Choroid plexus epithelial cell (primary cell): ENCODE measurements around the gene PTPRQ.

Source experiments
- DNase-seq: peaks from one replicate; pipeline ENCODE4 v3.0.0-alpha.2; 2010; ENCODE audit warnings: low read depth
- H3K4me3 ChIP-seq: 2 replicates; pipeline ENCODE4 v1.5.1; 2011; ENCODE audit warnings: low read depth, mild to moderate bottlenecking, control low read depth, low read length, moderate library complexity
- CTCF ChIP-seq: conservative IDR thresholded peaks from 2 replicates; pipeline ENCODE4 v1.5.1; 2011; ENCODE audit warnings: low read depth, mild to moderate bottlenecking, control low read depth, inconsistent platforms, low read length, moderate library complexity

PTPRQ gene

GRCh38 chr12:80716696-80717469 lies 272.8 kb downstream of the PTPRQ start, which contains the start of gene MYF5:
MYF5 (plus strand) TSS chr12:80716912; CDS start chr12:80717064, 152 bp downstream.
- DNase-seq = no peak
- H3K4me3 ChIP-seq = no peak within 1 kb of the TSS
- no peak for TF ChIP-seq CTCF

DNA sequence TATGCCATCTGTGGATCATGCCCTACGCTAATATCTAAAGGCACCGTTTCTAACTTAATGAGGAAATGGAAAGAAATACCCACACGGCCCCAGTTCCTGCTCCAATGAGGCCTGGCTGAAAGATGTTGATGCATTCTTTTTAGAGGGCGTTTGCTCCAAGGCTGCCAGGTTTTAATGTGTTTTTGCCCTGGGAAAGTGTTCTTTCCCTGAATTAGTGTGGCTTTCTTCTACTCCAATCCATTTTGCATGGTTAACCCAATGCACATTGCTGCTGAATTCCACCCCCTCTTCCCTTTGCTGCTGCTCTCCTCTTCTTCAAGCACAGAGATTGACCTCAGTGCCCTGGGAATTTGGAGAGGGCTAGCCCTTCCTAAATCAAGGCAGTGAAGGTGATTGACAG lies 273.8 kb downstream of the PTPRQ start:
- no peak for DNase-seq
- TF ChIP-seq CTCF = no peak
- no peak overlapping the region for H3K4me3 ChIP-seq

DNA sequence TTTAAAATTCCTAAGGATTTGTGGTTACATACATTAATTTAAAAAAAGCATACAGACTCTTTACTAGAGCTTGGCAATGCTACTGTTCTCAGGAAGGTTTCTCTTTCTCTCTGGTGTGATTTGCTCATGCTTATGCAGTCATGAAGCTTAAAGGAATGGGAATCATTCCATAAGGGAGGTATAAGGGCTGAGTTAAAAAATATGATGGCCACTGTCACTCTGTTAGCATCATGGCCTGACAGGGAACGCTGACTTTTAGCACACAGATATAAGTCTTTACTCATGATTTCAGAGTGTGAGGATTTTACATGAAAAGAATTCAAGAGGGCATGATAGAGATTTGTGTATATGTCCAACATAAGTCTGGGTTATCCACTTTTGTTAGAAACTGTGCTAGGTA lies 276.5 kb downstream of the PTPRQ start:
- no peak overlapping the region for H3K4me3 ChIP-seq
- DNase-seq = no peak
- TF ChIP-seq CTCF = no peak

GRCh38 chr12:80721326-80721725 lies 277.3 kb downstream of the PTPRQ start:
- no peak for DNase-seq
- H3K4me3 ChIP-seq = no peak overlapping the region
- no peak for TF ChIP-seq CTCF
